GM18526 (cell line): ENCODE data around the gene MT1E.

ENCODE experiments used
- POLR2A ChIP-seq: IDR thresholded peaks from 3 replicates; pipeline ENCODE4 v1.6.1; 2011; ENCODE audit not compliant: insufficient read length; ENCODE audit errors: extremely low read depth

The MT1E gene

DNA sequence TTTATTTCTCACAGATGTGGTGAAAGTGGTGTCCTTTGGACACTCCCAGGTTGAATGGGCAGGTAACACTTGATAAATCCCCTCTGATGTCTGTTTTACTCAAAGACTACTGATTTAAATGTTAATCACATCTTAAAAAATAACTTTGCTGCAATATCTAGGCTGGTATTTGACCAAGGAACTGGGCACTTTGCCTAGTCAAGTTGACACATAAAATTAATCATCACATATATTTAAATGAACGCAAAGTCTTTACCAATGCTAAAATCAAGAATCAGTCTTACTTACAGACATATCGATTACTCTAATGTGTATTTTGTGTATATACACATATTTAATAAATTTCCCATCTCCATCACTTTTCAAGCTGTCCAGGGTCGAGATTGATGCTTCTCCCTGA is 10.2 kb upstream of the MT1E start:
- no peak for TF ChIP-seq POLR2A

DNA sequence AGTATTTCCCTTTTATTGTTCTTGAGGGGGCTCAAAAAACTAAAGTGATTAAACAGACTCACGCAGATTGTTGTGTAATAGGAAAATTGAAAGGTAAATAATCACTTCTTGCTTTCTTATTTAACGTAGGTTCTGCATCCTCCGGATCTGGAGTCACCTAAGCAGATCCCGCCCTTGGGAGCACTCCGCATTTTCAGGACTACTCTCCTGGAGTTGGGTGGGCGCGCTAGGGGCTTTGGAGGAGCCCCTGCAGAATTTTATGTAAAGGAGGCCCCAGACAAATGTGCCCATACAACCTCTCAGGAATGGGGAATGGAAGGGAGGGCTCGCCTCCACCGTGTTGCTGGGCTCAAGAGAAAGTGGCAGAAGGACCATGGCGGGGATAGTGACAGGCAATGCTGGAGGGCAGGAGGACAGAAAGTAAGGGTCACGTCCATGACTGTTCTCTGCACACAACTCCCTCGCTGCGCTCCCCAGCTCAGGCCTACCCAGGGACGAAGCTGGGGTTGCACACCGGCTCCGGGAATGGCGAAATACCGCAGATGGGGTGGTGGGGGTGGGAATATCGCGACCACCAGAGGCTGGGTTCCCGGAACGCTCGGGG is 8.9 kb upstream of the MT1E start:
- no peak for TF ChIP-seq POLR2A

DNA sequence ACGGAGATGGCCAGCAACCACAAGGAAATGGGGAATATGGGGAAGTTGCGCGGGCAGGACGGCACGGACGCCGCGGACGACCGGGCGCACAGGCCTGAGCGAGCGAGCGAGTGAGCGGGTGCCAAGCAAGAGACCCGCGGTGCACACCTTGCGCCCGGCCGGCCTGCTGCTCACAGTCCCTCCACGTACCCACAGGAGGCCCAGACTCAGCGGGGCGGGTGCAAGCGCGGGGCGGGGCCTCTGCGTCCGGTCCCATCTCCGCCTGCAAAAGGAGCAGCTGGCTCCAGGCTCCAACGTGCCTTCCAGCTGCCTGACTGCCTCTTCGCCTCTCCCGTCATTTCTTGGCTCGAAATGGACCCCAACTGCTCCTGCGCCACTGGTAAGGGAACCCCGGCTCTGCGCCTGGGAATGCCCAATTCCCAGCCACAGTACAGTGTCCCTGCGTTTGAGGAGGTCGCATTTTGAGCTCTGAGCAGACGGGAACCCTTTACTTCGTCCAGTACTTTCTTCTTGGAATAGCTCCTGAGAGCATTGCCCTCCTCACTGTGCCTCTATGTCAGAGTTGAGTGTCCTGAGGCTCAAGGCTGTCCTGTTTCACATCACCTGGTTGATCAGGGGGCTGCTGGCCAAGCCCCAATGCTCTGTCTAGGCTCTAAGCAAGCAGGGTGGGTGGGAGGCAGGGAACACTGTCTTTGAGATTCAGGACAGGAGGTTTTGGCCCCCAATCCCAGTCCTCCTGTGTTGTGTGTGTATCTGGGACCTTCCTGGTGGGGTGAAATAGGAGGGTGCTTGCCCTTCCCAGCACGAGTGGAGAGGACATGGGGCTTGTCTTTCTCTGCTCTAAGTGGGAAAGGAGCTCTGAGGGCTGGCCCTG is 8.1 kb upstream of the MT1E start:
- TF ChIP-seq POLR2A: no peak

DNA sequence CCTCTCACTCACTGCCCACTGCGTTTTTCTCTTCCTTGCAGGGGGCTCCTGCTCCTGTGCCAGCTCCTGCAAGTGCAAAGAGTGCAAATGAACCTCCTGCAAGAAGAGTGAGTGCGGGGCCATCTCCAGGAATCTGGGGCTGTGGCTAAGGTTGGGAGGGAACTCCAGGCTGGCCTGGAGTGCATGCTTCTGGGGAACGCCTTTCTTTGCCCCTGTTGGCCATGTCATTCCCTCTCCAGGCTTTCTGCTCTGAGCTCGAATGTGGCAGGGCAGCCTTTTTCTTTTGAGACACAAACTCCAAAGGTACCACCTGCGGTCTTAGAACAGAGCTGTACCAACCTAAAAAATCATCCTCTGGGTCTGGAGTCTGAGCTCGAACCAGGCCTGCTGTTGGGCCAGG is 7.4 kb upstream of the MT1E start:
- TF ChIP-seq POLR2A: no peak

DNA sequence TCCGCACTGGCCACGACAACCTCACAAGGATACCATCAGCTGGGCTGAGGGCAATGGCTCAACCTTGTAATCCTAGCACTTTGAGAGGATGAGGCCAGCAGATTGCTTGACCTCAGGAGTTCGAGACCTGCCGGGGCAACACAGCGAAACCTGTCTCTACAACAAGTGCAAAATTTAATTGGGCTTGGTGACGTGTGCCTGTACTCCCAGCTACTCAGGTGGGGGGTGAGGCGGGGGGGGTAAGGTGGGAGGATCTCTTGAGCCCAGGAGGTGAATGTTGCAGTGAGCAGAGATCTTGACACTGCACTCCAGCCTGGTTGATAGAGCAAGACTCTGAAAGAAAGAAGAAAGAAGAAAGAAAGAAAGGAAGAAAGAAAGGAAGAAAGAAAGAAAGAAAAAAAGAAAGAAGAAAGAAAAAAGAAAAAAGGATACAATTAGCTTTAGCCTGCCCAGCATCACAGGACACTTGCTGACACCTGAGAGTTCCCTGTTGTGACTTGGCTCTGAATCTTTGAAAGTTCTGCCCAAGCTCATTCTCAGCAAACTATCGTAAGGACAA is 5.2 kb upstream of the MT1E start:
- no peak for TF ChIP-seq POLR2A

DNA sequence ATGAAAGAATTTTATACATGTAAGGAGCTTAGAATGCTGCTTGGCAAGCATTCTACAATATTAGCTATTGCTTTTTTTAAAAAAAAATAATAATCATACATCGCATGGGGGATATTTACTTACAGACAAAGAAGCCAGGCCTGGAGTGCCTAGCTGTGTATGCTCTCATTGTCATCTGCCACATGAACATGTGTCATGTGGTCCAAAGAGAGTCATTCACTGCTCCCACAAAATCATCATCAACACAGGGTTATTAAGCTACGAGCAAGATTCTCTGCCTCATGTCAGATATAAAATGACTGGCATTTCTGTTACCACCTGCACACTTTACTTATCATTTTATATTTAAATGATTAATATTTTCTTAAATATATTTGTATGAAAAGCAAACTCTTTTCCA is 1.9 kb upstream of the MT1E start:
- no peak for TF ChIP-seq POLR2A

DNA sequence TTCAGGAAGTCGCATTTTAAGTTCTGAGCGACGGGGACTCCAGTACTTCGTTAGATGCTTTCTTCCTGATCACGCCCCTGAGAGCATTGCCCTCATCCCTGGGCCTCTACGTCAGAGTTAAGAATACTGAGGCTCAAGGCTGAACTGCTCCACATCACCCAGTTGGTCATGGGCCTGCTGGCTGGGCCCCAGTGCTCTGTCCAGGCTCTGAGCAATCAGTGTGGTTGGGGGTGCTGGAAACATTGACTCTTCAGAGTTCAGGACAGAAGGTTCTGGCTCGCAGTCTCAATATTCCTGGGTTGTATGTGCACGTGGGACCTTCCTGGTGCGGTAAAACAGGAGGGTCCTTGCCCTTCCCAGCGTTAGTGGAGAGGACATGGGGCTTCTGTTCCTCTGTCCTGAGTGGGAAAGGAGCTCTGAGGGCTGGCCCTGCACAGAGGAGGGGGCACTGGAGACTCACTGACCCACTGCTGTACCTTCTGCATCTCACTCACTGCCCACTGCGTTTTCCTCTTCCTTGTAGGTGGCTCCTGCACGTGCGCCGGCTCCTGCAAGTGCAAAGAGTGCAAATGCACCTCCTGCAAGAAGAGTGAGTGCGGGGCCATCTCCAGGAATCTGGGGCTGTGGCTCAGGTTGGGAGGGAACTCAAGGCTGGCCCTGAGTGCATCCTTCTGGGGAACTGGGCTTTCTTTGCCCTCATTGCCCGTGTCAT is 518 bp downstream of the MT1E start:
- TF ChIP-seq POLR2A: no peak

DNA sequence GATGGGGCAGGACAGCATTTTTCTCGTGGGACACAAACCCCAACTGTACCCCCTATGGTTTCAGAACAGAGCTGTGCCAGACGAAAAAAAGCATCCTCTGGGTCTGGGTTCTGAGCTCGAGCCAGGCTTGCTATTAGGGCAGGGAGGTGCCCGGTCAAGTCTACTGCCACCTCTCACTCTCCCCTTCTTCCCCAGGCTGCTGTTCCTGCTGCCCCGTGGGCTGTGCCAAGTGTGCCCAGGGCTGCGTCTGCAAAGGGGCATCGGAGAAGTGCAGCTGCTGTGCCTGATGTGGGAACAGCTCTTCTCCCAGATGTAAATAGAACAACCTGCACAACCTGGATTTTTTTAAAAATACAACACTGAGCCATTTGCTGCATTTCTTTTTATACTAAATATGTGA is 1.1 kb downstream of the MT1E start:
- TF ChIP-seq POLR2A: no peak

DNA sequence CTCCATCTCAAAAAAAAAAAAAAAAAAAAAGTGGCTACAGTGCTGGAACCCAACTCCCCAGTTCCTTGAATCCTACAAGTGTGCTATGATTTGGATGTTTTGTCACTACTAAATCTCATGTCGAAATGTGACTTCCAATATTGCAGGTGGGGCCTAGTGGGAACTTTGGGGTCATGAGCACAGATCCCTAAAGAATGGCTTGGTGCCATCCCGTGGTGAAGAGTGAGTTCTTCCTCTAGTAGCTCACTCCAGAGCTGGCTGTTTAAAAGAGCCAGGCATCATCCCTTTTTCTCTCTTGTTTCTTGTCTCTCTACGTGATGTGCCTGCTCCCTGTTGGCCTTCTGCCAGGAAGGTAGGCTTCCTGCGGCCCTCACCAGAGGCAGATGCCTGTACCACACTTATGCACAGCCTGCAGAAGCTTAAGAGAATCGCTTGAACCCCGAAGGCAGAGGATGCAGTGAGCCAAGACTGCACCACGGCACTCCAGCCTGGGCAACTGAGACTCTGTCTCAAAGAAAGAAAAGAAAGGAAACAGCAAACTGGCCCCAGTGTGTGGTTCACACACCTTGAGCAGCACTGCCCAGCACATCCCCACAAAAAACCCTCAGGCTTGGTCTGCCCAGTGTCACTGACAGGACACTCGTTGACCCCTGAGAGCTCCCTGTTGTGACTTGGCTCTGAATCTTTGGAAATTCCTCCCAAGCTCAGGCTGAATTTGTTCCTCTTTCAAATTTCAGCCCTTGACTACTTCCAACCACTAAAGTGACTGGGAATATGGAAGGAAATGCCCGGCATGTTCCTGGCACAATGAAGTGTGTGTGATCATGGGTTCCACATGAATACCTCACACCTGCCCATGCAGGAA is 3.1 kb downstream of the MT1E start:
- TF ChIP-seq POLR2A: no peak

DNA sequence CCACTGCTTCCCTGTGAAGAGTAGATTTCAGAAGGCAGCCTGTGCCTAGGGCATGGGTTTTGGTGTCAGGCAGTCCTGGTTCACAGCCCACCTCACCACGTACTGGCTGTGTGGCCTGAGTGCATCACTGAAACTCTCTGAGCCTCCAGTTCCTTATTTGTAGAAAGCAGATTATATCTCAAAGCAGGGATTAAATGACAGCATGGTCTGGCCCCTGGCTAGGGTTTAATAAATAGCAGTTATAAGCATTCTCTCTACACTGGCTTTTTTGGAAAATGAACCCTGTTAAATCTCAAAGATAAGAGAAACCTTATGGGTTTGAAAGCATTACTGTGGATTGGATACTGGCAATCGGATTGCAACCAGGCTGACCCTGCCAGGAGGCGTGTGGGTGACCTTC is 4.0 kb downstream of the MT1E start:
- TF ChIP-seq POLR2A: no peak

DNA sequence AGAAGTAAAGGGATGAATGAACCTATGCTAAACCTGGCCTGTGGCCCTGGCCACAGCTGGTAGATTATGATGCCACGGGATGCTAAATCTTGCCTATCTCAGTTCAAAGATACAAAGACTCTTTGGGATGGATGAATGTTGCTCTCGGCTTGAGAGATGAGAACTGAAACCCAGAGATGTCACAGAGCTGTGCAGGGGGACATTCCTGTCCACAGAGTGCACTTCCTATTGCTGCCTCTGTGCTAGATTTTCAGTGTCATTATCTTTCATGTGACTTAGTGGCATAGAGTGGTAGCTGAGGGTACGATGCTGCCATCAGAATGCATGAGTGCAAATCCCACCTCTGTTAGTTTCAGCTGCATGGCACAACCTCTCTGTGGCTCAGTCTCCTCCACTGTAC is 4.6 kb downstream of the MT1E start:
- TF ChIP-seq POLR2A: no peak

DNA sequence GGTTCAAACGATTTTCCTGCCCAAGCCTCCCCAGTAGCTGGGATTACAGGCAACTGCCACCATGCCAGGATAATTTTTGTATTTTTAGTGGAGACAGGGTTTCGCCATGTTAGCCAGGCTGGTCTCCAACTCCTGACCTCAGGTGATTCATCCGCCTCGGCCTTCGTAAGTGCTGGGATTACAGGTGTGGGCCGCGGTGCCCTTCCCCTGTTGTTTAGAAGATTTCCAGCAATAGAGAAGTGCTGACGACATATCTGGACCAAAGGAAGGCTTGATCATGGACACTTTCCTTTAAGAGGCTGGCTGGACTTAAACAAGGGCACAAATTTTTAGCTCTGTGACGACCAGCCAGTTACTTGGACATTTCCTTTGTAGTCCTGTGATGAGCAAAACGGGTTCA is 5.6 kb downstream of the MT1E start:
- TF ChIP-seq POLR2A: no peak

DNA sequence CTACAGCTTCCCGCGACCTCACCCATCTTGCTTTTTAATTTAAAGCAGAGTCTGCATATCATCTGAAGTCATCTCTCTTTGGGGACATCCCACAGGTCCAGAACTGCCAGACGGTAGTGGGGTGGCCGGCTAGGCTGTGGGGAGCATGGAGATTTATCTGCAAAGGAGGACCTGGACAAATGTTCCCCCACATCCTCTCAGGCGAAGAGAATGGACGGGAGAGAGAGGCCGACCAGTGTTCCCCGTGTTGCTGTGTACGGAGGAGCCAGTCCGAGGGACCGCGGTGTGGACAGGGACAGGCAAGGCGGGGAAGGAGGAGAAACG is 6.2 kb downstream of the MT1E start:
- no peak for TF ChIP-seq POLR2A

DNA sequence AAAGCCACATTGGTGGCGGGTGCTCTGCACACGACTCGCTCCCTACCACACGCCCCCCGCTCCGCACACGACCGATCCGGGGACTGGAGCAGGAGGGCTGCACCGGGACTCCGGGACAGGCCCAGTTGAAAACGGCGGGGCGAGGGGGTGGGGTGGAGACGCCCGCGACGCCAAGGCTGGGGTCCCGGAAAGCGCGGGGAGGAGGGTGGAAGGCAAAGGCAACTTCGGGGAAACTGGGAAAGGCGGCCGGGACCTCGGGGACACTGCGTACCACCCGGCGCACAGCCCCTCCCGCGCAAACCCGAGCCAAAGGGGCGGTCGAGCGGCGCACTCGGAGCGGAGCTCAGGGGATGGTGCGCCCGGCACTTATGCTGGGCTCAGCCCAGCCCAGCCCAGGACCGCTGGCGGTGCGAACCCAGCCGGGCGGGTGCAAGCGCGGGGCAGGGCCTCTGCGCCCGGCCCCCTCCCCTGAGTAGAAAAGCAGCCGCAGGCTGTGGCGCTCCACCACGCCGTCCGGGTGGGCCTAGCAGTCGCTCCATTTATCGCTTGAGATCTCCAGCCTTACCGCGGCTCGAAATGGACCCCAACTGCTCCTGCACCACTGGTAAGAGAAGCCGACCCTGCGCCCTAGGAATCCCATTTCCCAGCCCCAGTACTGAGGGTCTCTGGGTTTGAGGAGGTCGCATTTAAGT is 6.7 kb downstream of the MT1E start, which contains the start of gene MT1M:
Gene MT1M (plus strand): TSS at position 504 of the 692 bp plus-strand sequence. CDS start 73 bp downstream, at position 577.
- TF ChIP-seq POLR2A: no peak
